Upper lobe of left lung (tissue), 6 donors: Measurements from ENCODE around the gene SEMA6C. TPM values are rescaled to one million over a fixed set of nuclear protein-coding genes. Genes with fewer than 3 reads are reported as not detected.

ENCODE experiments used
- ATAC-seq, 2 donors: fragments of 200-7000 bp; cut with Tn5 transposase; one replicate each; pipeline ENCODE4 v1.9.1; 2022; ENCODE audit warnings: mild to moderate bottlenecking in 2 of 2, moderate library complexity in 2 of 2; ENCODE audit not compliant: low FRiP score in 2 of 2
- DNase-seq, 2 donors: peaks; one replicate each; pipeline ENCODE4 v3.0.0-alpha.2; 2019 to 2020
- H3K27ac ChIP-seq, 4 donors: fragments of 200-600 bp; sonication (generic); one replicate each; pipeline ENCODE4 v1.5.1; 2016 to 2019
- H3K27me3 ChIP-seq, 4 donors: fragments of 200-600 bp; sonication (generic); one replicate each; pipeline ENCODE4 v1.5.1; 2017 to 2019
- H3K36me3 ChIP-seq, 4 donors: fragments of 200-600 bp; sonication (generic); one replicate each; pipeline ENCODE4 v1.5.1; 2016 to 2019
- H3K4me1 ChIP-seq, 4 donors: fragments of 200-600 bp; sonication (generic); one replicate each; pipeline ENCODE4 v1.5.1; 2018 to 2019
- H3K4me3 ChIP-seq, 4 donors: fragments of 200-600 bp; sonication (generic); one replicate each; pipeline ENCODE4 v1.5.1; 2017 to 2019; ENCODE audit warnings: mild to moderate bottlenecking in 2 of 4, moderate library complexity in 1 of 4
- H3K9me3 ChIP-seq, 4 donors: fragments of 200-600 bp; sonication (generic); one replicate each; pipeline ENCODE4 v1.5.1; 2018 to 2019
- CTCF ChIP-seq, 6 experiments: fragments of 450-650 bp in 4 of 6; fragments of 200-600 bp in 2 of 6; sonication (generic) in 2 of 6; IDR thresholded peaks; one replicate each; pipeline ENCODE4 v1.5.1; 2016 to 2019; ENCODE audit warnings: antibody characterized with exemption in 6 of 6
- EP300 ChIP-seq, 4 donors: sonication (generic); formaldehyde crosslinking; IDR thresholded peaks; one replicate each; pipeline ENCODE4 v1.5.1; 2017; ENCODE audit warnings: antibody characterized with exemption in 4 of 4, control low read depth in 2 of 4
- POLR2A ChIP-seq, 4 donors: fragments of 450-650 bp; IDR thresholded peaks; one replicate each; pipeline ENCODE4 v1.5.1; 2016 to 2017; ENCODE audit warnings: antibody characterized with exemption in 4 of 4, mild to moderate bottlenecking in 2 of 4
- POLR2AphosphoS5 ChIP-seq, 2 donors: sonication (generic); formaldehyde crosslinking; IDR thresholded peaks; one replicate each; pipeline ENCODE4 v1.5.1; 2017; ENCODE audit warnings: antibody characterized with exemption in 2 of 2
- WGBS, 2 donors: methylation state at CpG; one replicate each; pipeline ENCODE4 v1.1.5; 2017 to 2018; 5-methylcytosine and 5-hydroxymethylcytosine counted together
- total RNA-seq, 6 donors: library from RNA; depleted of rRNA in 4 of 6; stranded (reverse); fragments of >200 nt in 4 of 6; gene quantifications; one replicate each; pipeline versions ENCODE4 v1.1.0 to v1.2.1, GENCODE V29; 2016 to 2021
- donor health status: DM: no; HTN: no; CAD: no; lungs with moderate emphysema.
- donor health status: DM: no; HTN: yes; CAD: no; lungs with severe emphysema.

The SEMA6C gene
- total RNA-seq, 6 donors from 2014 or later = 2.1 to 13.6 (median 5.8) TPM

- no peak for ATAC-seq
Observed at GRCh38 chr1:151134396-151134795, 12.0 kb downstream of the SEMA6C start.

DNA sequence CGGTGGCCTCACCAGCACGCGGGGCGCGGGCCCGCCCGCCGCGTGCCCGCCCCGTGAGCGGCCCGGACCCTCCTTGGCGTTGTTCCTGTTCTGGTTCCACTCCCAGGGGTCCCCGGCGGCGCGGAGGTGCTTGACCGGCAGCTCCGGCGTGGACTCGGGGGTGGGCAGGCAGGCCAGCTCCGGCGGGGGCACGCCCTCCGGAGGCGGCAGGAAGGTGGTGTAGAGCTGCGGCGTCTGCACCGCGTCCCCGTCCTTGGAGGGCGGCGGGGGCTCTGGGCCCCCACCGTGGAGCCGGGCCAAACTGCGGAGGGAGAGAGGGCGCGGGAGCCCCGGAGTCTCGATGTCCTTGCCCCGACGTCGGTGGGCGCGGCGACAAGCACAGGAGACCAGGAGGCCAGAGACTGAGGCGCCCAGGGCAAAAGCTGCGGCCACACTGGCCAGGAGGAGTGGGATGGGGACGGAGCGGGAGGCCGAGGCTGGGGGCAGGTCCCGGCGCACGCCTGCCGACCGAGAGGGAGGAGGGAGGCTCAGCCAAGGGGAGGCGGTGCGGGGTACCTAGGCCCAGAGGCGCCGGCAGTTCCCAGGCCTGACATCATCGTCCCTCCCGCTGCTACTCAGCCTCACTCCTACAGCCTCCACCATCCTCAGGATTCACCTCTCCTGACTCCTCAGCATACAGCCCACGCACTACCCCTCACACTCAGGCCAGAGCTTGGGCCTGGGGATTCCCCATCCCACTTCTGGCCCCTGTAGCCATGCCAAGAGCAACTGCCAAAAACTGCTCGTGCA is 13.2 kb downstream of the SEMA6C start:
- DNase-seq (peak in 1 of 2 donors; percentile 86), ATAC-seq (peak in 1 of 2 donors; percentile 12)
- H3K36me3 ChIP-seq = peaks cover 0 to 16% (median 3%) of the 10 kb centered on the region in 4 donors
- H3K4me1 ChIP-seq = peaks cover 4 to 17% (median 8%) of the 10 kb centered on the region in 4 donors
- no peak overlapping the region for H3K27ac ChIP-seq
- no peak for TF ChIP-seq POLR2A (IDR thresholded peaks at IDR 0.05)
- TF ChIP-seq POLR2AphosphoS5 (IDR thresholded peaks at IDR 0.05) = no peak
- no peak for TF ChIP-seq EP300 (IDR thresholded peaks at IDR 0.05)
- no peak for TF ChIP-seq CTCF (IDR thresholded peaks at IDR 0.05)
- WGBS, 2 donors = 82 to 95% methylated on average over 33 to 37 of the region's 65 CpGs
- peak overlapping the region in 1 of 4 donors; percentile 8 for H3K4me3 ChIP-seq
- H3K27me3 ChIP-seq = no peaks in the 10 kb centered on the region
- H3K9me3 ChIP-seq = no peaks in the 10 kb centered on the region

More at GRCh38 chr1:151134396-151134795, 12.0 kb downstream of the SEMA6C start:
- no peak for TF ChIP-seq POLR2AphosphoS5 (IDR thresholded peaks at IDR 0.05)
- no peak for TF ChIP-seq CTCF (IDR thresholded peaks at IDR 0.05)
- TF ChIP-seq POLR2A (IDR thresholded peaks at IDR 0.05) = no peak
- TF ChIP-seq EP300 (IDR thresholded peaks at IDR 0.05) = no peak
- no peaks in the 10 kb centered on the region for H3K27me3 ChIP-seq
- no peak overlapping the region for H3K27ac ChIP-seq
- H3K9me3 ChIP-seq = no peaks in the 10 kb centered on the region
- no peak overlapping the region for H3K4me3 ChIP-seq
- peaks cover 0 to 16% (median 3%) of the 10 kb centered on the region in 4 donors for H3K36me3 ChIP-seq
- 98 to 100% methylated on average over 3 of the region's 3 CpGs for WGBS, 2 donors
- DNase-seq = no peak
- peaks cover 4 to 17% (median 8%) of the 10 kb centered on the region in 4 donors for H3K4me1 ChIP-seq

DNA sequence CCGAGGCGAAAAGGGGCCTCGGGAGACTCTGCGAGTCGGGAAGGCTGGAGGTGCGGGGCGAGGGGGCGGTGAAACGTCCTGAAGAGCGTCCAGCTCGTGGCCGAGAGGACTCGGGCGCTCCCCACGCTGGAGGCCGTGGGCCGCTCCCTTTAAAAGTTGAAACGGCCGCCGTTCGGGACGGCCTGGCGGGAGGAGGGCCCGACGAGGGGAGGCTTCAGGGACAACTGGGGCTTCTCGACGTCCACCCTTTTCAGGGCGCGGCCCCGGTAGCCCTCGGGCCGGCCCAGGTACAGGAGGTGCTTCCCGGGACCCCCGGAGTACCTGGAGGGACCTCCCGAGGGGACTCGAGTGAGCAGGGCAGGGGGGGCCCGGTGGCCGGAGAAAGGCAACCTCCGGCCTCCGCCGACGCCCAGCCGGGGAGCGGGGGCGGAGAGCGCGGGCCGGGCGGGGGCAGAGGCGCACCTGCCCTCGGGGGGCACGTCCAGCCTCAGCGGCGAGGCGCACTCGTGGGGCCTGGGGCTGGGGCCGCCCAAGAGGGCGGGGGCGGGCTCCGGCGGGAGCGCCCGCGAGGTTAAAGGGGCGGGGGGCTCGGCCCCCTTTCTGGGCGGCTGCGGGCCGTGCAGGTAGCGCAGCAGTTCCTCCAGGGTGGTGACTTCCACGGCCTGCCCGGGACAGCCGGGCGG is 14.0 kb downstream of the SEMA6C start:
- DNase-seq (peak in 1 of 2 donors; percentile 80), ATAC-seq (peak in 1 of 2 donors; percentile 38)
- peaks cover 0 to 16% (median 3%) of the 10 kb centered on the region in 4 donors for H3K36me3 ChIP-seq
- no peak overlapping the region for H3K27ac ChIP-seq
- no peaks in the 10 kb centered on the region for H3K9me3 ChIP-seq
- peak overlapping the region in 3 of 4 donors; percentile 28 to 51 (median 43) for H3K4me3 ChIP-seq
- no peaks in the 10 kb centered on the region for H3K27me3 ChIP-seq
- TF ChIP-seq POLR2AphosphoS5 (IDR thresholded peaks at IDR 0.05) = no peak
- no peak for TF ChIP-seq CTCF (IDR thresholded peaks at IDR 0.05)
- no peak for TF ChIP-seq EP300 (IDR thresholded peaks at IDR 0.05)
- no peak for TF ChIP-seq POLR2A (IDR thresholded peaks at IDR 0.05)
- WGBS, 2 donors = 84 to 88% methylated on average over 41 to 66 of the region's 74 CpGs
- H3K4me1 ChIP-seq = peaks cover 4 to 17% (median 8%) of the 10 kb centered on the region in 4 donors

DNA sequence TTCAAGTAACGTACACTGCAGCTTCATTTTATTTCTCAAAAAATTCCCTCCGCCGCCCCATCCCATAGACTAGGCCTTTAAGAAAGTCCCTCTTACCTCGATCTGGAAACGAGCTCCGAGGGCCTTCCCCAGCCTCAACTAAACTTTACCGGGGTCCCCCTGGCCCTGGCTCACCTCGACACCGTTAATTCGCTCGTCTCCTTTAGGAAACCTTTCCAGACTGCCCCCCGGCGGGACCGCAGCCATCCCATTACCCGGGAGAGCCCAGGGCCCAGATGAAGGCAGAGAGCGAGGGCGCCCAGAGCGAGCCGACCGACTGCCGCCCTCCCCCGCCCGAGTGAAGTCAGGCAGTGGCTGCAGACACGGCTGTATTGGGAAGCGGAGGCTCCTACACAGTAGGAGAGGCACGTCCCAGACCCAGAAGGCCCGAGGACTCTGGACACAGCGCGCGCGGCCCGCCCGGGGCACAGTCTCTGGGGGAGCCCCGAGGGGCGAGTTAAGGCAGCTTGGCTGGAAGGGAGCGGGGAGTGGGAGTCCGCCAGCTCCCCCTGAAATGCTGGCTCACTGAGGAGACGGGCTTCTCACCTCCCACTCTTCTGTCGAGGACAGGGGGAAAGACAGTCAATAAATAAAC is 14.6 kb downstream of the SEMA6C start:
- TF ChIP-seq EP300 (IDR thresholded peaks at IDR 0.05) (no peak), CTCF (IDR thresholded peaks at IDR 0.05) (no peak), POLR2A (IDR thresholded peaks at IDR 0.05) (no peak), POLR2AphosphoS5 (IDR thresholded peaks at IDR 0.05) (no peak)
- peaks cover 4 to 17% (median 8%) of the 10 kb centered on the region in 4 donors for H3K4me1 ChIP-seq
- DNase-seq = peak in 1 of 2 donors; percentile 84
- peaks cover 0 to 14% (median 3%) of the 10 kb centered on the region in 4 donors for H3K36me3 ChIP-seq
- peak overlapping the region in 3 of 4 donors; percentile 28 to 51 (median 43) for H3K4me3 ChIP-seq
- H3K9me3 ChIP-seq = no peaks in the 10 kb centered on the region
- peak; percentile 64 to 68 for ATAC-seq
- no peaks in the 10 kb centered on the region for H3K27me3 ChIP-seq
- peak overlapping the region in 1 of 4 donors; percentile 35 for H3K27ac ChIP-seq
- WGBS, 2 donors = 56 to 64% methylated on average over 18 to 34 of the region's 39 CpGs
